ENCODE measurements around the gene PRSS8.

The PRSS8 gene

DNA sequence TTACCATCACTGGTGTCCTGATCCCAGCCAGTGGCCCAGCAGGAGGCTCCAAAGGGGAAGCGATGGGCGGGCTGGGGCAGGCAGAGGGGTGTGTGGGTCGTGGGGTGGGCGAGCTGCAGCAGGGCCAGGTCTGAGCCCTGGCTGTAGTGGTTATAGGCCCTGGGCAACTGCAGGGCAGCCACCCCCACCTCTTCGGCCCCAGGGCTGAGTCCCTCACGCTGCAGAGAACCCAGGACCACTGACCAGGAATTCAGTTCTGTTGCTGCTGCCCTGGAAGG is 49.0 kb downstream of the PRSS8 start:
- no peak overlapping the region for H3K4me3 ChIP-seq (ENCODE audit: low read depth, low read length)
- no peak for DNase-seq (ENCODE audit: low read depth)

- no peak overlapping the region for H3K4me3 ChIP-seq (ENCODE audit: low read depth, low read length)
- no peak for DNase-seq (ENCODE audit: low read depth)
Observed at GRCh38 chr16:31085873-31086628, 49.5 kb downstream of the PRSS8 start.

DNA sequence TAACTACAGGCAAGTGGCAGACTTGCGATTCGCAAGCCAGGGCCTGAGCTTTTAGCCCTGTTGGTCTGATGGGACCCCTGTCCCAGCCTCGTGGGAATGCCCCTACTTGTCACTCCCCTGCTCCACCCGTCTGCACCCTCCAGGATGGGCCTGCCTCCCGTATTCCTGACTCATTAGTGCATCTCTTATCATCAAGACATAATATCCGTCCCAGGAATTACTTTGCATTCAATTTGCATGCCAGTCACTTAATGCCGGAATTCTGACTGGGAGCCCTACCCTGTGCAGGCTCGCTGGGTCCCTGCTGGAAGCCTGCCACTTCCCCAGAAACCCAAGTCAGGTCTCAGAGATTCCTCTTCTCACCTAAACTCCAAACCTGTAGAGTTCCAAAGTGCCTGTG is 50.1 kb downstream of the PRSS8 start:
- DNase-seq (ENCODE audit: low read depth) = no peak
- H3K4me3 ChIP-seq (ENCODE audit: low read depth, low read length) = no peak overlapping the region

- DNase-seq (ENCODE audit: low read depth) = no peak
- H3K4me3 ChIP-seq (ENCODE audit: low read depth, low read length) = no peak overlapping the region
Observed at GRCh38 chr16:31084584-31085302, 50.8 kb downstream of the PRSS8 start.

DNA sequence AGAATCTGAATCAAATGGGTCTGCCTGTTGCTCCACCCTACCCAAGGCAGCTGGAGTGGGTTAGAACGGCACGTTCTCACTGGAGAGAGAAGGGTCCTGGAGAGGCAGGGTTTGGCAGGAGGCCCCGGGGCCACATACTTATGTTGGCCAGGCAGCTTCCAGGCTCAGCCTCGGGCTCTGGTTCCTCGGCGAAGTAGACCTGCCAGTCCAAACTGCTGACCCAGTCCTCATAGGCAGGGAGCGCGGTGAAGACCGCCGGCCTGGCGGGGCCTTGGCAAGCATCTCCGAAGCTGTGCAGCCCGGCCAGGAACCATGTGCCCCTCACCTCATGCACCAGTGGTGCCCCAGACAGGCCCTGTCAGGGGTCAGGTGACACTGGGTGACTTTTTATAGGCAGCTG is 51.5 kb downstream of the PRSS8 start:
- H3K4me3 ChIP-seq (ENCODE audit: low read depth, low read length) = no peak overlapping the region
- no peak for DNase-seq (ENCODE audit: low read depth)

DNA sequence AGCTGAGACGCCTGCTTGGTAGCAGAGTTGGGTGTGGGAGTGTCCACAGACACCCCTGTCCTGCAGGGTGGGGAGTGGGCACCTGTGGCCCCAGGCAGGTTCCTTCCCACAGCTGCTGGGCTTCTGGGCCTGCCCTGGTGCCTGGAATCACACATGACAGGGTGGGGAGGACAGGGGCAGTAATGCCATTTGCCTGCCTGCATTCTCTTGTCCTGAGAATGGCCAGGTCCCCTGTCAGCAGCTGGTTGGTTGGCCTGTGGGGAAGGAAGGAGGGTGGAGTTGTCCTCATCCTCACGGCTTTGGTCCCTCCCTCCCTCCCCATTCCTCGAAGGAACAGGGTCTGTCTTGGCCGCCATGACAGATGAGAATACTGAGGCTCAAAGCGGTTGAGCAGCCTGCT is 52.0 kb downstream of the PRSS8 start:
- no peak overlapping the region for H3K4me3 ChIP-seq (ENCODE audit: low read depth, low read length)
- no peak for DNase-seq (ENCODE audit: low read depth)

DNA sequence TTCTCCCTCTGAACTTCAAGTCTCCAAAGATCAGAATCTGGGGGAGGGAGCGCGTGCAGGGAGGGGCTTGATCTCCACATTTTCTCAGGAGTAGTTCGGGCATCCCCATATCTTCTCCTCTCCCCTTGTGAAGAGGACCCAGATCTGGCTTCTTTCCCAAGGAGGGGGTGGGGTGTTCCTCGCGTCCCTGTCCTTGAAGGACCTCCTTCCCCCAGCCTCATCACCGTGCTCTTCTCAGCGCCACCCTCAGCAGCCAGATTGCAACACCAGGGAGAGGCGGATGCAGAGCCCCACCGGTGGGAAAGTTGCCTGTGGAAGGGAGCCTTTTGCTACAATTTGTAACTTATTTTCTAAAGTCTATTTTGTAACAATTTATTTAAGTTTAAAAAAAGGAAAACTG is 52.4 kb downstream of the PRSS8 start:
- DNase-seq (ENCODE audit: low read depth) = no peak
- H3K4me3 ChIP-seq (ENCODE audit: low read depth, low read length) = no peak overlapping the region

GRCh38 chr16:31082368-31083045 is 53.0 kb downstream of the PRSS8 start:
- no peak for DNase-seq (ENCODE audit: low read depth)

More at GRCh38 chr16:31082368-31083045, 53.0 kb downstream of the PRSS8 start:
- H3K4me3 ChIP-seq (ENCODE audit: low read depth, low read length) = no peak overlapping the region
